Loucy (cell line): ENCODE results near the gene KRT17.

Experiments
- EZH2phosphoT487 ChIP-seq: fragments of 200-600 bp; IDR thresholded peaks from 2 replicates; pipeline ENCODE4 v1.6.1; 2018; ENCODE audit warnings: antibody characterized with exemption, mild to moderate bottlenecking, moderate library complexity, borderline replicate concordance
- TF ChIP-seq, protein P1 (sequence below): fragments of 200-600 bp; sonication (generic); conservative IDR thresholded peaks from 2 replicates; pipeline ENCODE4 v1.5.1; 2014; ENCODE audit warnings: mild to moderate bottlenecking, antibody characterized with exemption, low read length

DNA sequence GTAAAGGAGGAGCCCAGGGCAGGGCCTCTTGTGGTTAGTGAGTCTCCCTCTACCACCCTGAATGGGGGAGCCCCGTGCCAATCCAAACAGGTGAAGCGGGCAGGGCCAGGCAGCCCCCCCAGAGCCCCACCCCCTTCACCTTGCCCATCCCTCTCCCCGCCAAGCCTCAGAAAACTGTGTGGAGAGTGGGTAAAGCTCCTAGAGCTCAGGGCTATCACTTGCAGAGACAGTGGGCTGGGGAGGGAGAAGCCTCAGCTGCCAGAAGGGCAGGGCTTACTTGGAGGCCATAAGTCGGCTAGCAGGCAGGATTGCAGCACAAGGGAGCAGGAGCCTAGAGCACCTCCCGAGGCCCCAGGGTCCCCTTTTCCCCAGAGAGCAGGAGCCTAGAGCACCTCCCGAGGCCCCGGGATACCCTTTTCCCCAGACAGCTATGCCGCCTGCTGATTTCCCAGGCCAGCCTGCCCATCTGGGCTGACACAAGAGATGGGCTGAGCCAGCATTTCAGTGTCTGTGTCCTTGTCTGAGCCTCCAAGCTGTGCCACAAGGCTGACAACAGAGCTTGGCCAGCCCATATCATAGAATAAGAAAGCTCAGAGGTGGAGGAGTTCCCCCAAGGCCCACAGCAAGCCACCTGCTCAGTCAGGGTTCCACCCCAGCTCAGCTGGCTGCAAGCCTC lies 30.9 kb downstream of the KRT17 start:
- TF ChIP-seq, protein P1, sequence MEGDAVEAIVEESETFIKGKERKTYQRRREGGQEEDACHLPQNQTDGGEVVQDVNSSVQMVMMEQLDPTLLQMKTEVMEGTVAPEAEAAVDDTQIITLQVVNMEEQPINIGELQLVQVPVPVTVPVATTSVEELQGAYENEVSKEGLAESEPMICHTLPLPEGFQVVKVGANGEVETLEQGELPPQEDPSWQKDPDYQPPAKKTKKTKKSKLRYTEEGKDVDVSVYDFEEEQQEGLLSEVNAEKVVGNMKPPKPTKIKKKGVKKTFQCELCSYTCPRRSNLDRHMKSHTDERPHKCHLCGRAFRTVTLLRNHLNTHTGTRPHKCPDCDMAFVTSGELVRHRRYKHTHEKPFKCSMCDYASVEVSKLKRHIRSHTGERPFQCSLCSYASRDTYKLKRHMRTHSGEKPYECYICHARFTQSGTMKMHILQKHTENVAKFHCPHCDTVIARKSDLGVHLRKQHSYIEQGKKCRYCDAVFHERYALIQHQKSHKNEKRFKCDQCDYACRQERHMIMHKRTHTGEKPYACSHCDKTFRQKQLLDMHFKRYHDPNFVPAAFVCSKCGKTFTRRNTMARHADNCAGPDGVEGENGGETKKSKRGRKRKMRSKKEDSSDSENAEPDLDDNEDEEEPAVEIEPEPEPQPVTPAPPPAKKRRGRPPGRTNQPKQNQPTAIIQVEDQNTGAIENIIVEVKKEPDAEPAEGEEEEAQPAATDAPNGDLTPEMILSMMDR: no peak
- no peak for TF ChIP-seq EZH2phosphoT487
